ENCODE results near the gene LIPC.
A peak's percentile ranks its signal among the peaks of the same experiment; 100 is the strongest.

The LIPC gene

DNA sequence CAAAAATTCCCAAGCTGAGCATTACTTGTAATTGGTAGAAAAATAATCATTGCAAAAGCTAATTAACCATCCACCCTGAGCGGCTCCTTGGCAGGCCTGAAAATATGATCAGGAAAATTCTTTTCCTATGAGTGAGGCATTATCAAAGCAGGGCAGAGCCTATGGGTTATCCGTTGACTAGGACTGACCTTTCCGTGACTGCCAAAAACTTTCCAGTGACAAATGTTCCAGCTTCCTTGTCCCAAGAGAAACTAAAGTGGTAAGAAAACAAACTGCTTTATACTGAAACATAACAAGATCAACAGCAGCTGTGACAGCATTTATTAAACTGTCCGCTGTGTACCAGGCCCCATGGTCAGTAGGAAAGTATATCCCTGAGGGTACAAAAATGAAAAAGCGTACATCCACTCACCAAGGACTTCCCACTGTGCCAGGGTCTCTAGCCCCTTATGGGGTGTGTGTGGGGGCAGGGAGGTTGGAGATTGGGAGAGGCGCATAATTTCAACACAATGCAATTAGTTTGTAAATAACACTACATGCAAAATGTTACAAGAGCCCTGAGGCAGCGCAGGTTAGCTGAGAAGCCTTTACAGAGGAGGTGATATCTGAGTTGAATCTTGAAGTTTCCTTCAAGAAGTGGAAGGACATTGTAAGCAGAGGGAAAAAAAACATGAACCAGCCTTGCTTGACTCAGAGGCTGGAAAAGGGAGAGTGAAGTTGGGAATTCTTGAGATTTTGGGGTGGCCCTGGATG, 8.5 kb downstream of the LIPC start:
- peak; percentile 75 for ATAC-seq
- TF ChIP-seq ISL1 (CRISPR knock-in tag; IDR thresholded peaks at IDR 0.05) (peak; percentile 37), TOX (CRISPR knock-in tag; IDR thresholded peaks at IDR 0.05; ENCODE audit: borderline replicate concordance) (no peak)

DNA sequence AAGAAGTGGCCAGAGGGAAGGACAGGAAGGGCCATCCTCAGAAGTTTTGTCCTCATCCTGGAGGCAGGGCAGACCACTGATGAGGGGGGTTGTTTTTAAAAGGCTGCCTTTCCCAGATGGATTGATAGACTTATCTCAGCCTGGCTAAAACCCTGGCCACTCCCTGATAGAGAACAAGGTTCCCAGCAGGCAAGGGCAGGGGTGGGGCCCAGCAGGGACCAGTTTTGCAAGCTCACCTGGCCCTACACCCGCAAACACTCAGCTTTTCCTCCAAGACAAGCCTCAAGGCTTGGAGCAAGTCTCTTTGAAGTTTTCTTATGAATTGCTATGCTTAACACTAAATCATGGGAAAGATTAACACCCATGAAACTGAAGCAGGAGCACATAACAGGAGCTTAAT, 9.1 kb downstream of the LIPC start:
- TF ChIP-seq, protein P1, sequence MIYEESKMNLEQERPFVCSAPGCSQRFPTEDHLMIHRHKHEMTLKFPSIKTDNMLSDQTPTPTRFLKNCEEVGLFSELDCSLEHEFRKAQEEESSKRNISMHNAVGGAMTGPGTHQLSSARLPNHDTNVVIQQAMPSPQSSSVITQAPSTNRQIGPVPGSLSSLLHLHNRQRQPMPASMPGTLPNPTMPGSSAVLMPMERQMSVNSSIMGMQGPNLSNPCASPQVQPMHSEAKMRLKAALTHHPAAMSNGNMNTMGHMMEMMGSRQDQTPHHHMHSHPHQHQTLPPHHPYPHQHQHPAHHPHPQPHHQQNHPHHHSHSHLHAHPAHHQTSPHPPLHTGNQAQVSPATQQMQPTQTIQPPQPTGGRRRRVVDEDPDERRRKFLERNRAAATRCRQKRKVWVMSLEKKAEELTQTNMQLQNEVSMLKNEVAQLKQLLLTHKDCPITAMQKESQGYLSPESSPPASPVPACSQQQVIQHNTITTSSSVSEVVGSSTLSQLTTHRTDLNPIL (CRISPR knock-in tag; IDR thresholded peaks at IDR 0.05; ENCODE audit: low read depth) = no peak
- TF ChIP-seq ZFP3 (CRISPR knock-in tag; IDR thresholded peaks at IDR 0.05) (no peak), GLIS3 (CRISPR knock-in tag; IDR thresholded peaks at IDR 0.05) (no peak), TOX (CRISPR knock-in tag; IDR thresholded peaks at IDR 0.05; ENCODE audit: borderline replicate concordance) (no peak)
- TF ChIP-seq, protein P2, sequence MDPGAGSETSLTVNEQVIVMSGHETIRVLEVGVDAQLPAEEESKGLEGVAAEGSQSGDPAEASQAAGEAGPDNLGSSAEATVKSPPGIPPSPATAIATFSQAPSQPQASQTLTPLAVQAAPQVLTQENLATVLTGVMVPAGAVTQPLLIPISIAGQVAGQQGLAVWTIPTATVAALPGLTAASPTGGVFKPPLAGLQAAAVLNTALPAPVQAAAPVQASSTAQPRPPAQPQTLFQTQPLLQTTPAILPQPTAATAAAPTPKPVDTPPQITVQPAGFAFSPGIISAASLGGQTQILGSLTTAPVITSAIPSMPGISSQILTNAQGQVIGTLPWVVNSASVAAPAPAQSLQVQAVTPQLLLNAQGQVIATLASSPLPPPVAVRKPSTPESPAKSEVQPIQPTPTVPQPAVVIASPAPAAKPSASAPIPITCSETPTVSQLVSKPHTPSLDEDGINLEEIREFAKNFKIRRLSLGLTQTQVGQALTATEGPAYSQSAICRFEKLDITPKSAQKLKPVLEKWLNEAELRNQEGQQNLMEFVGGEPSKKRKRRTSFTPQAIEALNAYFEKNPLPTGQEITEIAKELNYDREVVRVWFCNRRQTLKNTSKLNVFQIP (CRISPR knock-in tag; IDR thresholded peaks at IDR 0.05; ENCODE audit: borderline replicate concordance, low read depth) = no peak
- no peak for ATAC-seq

DNA sequence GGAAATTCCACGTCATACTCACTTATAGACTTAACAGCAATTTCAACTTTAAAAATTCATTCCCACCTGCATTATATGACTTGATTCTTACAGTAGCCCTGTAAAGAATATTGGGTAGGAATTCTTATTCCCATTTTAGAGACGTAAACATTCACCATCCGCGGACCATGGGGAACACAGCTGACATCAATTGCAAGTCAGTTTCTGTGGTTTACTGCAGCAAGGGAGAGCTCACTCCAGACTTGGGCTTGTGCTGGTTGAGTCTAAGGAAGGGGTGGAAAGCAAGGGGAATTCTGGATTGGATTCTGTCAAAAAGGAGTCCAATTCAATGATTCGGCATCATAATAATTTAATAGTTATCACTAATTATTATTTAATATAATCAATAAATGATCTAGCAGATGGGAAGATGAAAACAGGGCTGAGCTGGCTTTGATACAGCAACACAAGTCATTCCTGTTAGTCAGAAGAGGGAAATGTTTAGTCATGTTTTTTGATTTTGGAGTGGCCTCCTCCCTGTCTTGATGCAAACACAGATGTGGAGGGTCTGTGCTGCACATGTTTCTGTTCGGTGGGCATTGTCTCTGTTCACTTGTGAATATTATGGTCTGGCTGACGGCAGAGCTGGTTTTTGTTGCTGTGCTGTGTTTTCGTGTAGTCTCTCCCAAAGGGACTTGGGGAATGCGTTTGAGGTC, 9.7 kb downstream of the LIPC start:
- peak; percentile 27; the same call in 1 of the 3 replicates for ATAC-seq
- TF ChIP-seq ARNTL (CRISPR knock-in tag; IDR thresholded peaks at IDR 0.05; ENCODE audit: borderline replicate concordance, low read depth) = no peak
- no peak for TF ChIP-seq OSR1 (CRISPR knock-in tag; IDR thresholded peaks at IDR 0.05)
- TF ChIP-seq GLIS3 (CRISPR knock-in tag; IDR thresholded peaks at IDR 0.05) = no peak

DNA sequence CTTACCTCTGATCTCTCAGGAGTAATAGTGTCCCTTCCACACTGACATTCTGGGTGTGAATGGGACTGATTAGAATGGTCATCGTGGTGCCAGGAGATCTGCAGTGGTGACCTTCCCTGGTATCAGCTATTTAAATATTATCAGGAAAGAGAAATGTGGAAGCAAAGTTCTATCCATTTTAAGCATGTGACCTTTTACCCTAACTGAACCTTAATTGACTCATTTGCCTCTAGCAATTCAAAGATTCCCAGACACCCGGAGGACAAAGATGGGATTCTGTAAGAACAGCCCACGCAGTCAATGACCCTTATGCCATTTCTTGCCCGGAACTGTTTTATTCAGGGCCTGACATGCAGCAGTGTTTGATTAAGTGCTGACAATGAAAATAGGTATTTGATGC, 10.3 kb downstream of the LIPC start:
- no peak for ATAC-seq
- TF ChIP-seq GLIS3 (CRISPR knock-in tag; IDR thresholded peaks at IDR 0.05) = no peak
- TF ChIP-seq, protein P2 (CRISPR knock-in tag; IDR thresholded peaks at IDR 0.05; ENCODE audit: borderline replicate concordance, low read depth) = no peak

DNA sequence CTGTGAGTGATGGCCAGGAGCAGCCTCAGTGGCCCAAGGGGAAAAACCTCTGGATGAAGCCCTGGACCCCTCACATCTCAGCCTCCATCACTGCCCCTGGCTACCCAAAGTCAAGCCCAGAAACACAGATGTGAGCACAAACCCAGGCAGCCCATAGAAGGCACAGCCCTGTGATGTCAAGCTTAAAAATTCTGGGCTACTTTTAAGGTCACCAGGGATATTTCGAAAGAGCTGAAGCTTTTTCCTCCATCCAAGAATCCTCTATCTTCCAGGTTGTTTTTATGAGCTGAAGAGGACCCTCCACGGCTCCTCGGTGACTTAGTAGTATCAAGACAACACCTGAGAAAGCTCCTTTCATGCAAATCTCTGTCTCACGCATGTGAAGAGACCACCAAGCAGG, 11.5 kb downstream of the LIPC start:
- ATAC-seq = no peak

DNA sequence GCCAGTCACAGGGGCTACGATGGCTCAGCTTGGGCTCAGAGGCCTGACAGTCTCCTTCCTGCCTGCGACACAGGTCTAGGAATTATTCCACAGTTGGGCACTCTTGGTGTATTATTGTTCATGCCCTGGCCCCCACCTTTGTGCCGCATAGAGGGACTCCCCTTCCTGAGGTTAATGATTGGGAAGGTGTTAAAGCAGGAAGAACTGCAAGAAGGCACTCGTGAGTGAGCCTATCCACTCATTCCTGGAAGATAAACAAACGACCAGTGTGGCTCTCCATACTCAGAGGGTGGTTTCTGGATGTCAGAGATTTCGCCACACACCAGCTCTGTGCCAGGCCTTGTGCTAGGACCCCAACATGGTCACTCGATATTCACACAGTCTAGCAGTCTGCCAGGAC, 12.3 kb downstream of the LIPC start:
- ATAC-seq = no peak
- no peak for TF ChIP-seq ZC3H10 (CRISPR knock-in tag; IDR thresholded peaks at IDR 0.05)
- TF ChIP-seq TCF4 (CRISPR knock-in tag; IDR thresholded peaks at IDR 0.05; ENCODE audit: borderline replicate concordance) = no peak
- TF ChIP-seq, protein P2 (CRISPR knock-in tag; IDR thresholded peaks at IDR 0.05; ENCODE audit: borderline replicate concordance, low read depth) = no peak
- TF ChIP-seq ZNF565 (CRISPR knock-in tag; conservative IDR thresholded peaks at IDR 0.05; ENCODE audit: low read depth) = no peak
- TF ChIP-seq ZFP30 (CRISPR knock-in tag; IDR thresholded peaks at IDR 0.05) = no peak
- TF ChIP-seq RARB (CRISPR knock-in tag; IDR thresholded peaks at IDR 0.05) = no peak

More for the DNA sequence above, 11.5 kb downstream of the LIPC start:
- TF ChIP-seq ZFP30 (CRISPR knock-in tag; IDR thresholded peaks at IDR 0.05) (no peak), ZC3H10 (CRISPR knock-in tag; IDR thresholded peaks at IDR 0.05) (no peak), ISL1 (CRISPR knock-in tag; IDR thresholded peaks at IDR 0.05) (no peak), BACH2 (CRISPR knock-in tag; IDR thresholded peaks at IDR 0.05; ENCODE audit: borderline replicate concordance) (no peak), ZFP3 (CRISPR knock-in tag; IDR thresholded peaks at IDR 0.05) (no peak), ZNF70 (CRISPR knock-in tag; IDR thresholded peaks at IDR 0.05) (no peak), ZNF8 (CRISPR knock-in tag; IDR thresholded peaks at IDR 0.05) (no peak), OSR1 (CRISPR knock-in tag; IDR thresholded peaks at IDR 0.05) (no peak)
- TF ChIP-seq, protein P3, sequence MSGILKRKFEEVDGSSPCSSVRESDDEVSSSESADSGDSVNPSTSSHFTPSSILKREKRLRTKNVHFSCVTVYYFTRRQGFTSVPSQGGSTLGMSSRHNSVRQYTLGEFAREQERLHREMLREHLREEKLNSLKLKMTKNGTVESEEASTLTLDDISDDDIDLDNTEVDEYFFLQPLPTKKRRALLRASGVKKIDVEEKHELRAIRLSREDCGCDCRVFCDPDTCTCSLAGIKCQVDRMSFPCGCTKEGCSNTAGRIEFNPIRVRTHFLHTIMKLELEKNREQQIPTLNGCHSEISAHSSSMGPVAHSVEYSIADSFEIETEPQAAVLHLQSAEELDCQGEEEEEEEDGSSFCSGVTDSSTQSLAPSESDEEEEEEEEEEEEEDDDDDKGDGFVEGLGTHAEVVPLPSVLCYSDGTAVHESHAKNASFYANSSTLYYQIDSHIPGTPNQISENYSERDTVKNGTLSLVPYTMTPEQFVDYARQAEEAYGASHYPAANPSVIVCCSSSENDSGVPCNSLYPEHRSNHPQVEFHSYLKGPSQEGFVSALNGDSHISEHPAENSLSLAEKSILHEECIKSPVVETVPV (CRISPR knock-in tag; IDR thresholded peaks at IDR 0.05) = no peak
- TF ChIP-seq, protein P2 (CRISPR knock-in tag; IDR thresholded peaks at IDR 0.05; ENCODE audit: borderline replicate concordance, low read depth) = no peak

All from SK-N-SH treated with all-trans-retinoic acid at 6 μM for 48 hours (cell line).